Fibroblast of pulmonary artery (primary cell): ENCODE results near the gene AFP.

Experiments
- DNase-seq: peaks from one replicate; pipeline ENCODE4 v3.0.0-alpha.2; 2010; ENCODE audit warnings: low read depth
- H3K4me3 ChIP-seq: replicated peaks from 2 replicates; pipeline ENCODE4 v1.5.1; 2011; ENCODE audit warnings: low read depth, mild to moderate bottlenecking, control low read depth, low read length, moderate library complexity
- CTCF ChIP-seq: IDR thresholded peaks from 2 replicates; pipeline ENCODE4 v1.5.1; 2011; ENCODE audit warnings: mild to moderate bottlenecking, control low read depth, low read length, inconsistent platforms; ENCODE audit errors: missing control alignments

Gene AFP

GRCh38 chr4:73436674-73437557 lies 895 bp downstream of the AFP start:
- DNase-seq, result no peak
- TF ChIP-seq CTCF, result no peak

GRCh38 chr4:73437558-73437956 lies 1.5 kb downstream of the AFP start:
- no peak overlapping the region for H3K4me3 ChIP-seq
- no peak for DNase-seq
- no peak for TF ChIP-seq CTCF

More at GRCh38 chr4:73436674-73437557, 895 bp downstream of the AFP start:
- no peak overlapping the region for H3K4me3 ChIP-seq

- no peak overlapping the region for H3K4me3 ChIP-seq
- DNase-seq, result no peak
- no peak for TF ChIP-seq CTCF
Measured at GRCh38 chr4:73438048-73438447, 2.0 kb downstream of the AFP start.

- H3K4me3 ChIP-seq, result no peak overlapping the region
- no peak for DNase-seq
- no peak for TF ChIP-seq CTCF
Measured at GRCh38 chr4:73438582-73439215, 2.7 kb downstream of the AFP start.

GRCh38 chr4:73439445-73439844 lies 3.4 kb downstream of the AFP start:
- no peak for TF ChIP-seq CTCF
- no peak overlapping the region for H3K4me3 ChIP-seq
- DNase-seq, result no peak

- no peak overlapping the region for H3K4me3 ChIP-seq
- no peak for TF ChIP-seq CTCF
- no peak for DNase-seq
Measured at GRCh38 chr4:73439991-73440390, 4.0 kb downstream of the AFP start.
